Stimulated activated CD8-positive, alpha-beta memory T cell treated with anti-CD3 and anti-CD28 coated beads, Interleukin-15, amount 100 ng/mL, for 4 hours (primary cell): Measurements from ENCODE around the gene KDM1B.

Experiments
- DNase-seq, 2 donors: peaks; one replicate each; pipeline ENCODE4 v3.0.0-alpha.2; 2020; ENCODE audit warnings: low read depth in 2 of 2

KDM1B gene

DNA sequence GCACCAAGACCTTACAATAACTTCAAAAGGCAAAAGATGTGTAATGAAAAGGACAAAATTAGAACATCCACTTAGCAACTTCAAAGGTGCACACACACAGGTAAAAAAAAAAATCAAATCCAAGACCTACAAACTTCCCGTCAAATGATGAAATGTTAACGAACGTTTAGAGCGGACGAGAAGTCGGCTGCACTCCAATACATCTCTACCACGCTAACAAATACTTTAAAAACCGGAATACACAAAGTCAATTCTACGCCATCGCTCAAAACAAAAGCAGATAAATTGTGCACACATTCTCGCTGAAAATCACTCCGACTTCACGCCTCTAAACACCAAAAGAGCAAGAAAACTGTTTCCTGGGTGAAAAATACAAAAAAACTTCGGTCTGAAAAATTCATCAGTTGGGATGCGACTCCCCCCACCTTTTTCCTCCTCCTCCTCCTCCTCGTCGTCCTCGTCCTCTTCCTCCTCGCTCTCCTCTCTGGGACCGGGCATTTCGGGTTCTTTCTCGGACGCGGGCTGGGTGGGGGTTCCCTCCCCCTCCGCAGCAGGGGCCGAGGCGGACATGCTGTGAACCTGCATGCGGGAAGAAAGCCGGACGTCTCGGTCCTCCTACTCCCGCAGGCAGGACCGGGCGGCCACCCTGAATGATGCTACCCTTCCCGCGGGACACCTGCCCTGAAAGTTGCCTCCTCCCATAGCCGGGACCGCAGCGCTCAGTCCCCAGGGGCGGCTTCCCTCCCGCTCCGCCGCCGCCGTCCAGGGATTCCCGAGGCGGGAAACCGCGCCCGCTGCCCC lies 108.4 kb downstream of the KDM1B start:
- no peak for DNase-seq

DNA sequence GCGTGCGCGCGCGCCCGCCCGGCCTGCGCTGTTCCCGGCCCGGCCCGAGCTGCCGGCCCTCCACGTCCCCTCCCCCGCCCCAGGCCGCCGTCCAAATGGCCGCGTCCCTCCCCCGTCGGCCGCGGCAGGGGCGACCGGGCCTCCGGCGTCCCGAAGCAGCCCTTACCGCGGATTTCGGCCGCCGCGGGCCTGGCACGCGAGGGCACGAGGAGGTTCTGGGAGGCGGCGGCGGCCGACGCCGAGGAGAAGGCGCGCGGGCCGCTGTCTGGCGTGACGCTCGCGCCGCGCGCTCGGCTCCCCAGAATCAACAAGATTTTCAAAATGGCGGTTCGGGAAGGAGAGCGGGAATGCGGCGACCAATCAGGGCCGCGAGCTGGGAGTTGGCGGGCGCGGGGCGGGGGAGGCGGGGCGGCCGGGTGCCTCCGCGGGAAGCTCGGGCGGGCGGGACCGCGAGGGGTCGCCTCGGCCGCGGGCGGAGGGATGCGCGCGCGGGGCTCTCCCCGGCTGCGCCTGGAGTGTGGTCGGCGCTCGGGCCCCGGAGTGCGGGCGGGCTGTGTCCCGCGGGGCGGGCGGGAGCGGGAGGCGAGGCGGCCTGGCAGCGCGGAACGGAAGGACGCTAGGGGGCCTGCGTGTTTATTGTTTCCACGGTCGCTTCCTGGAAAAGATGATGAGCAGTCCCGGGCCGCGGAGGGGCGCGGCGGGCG lies 109.1 kb downstream of the KDM1B start, which contains the start of gene DEK:
Gene DEK, minus strand, starts transcription at position 312 of the 704 bp plus-strand sequence. CDS start 543 bp downstream, outside the sequence.
- peak; percentile 77 for DNase-seq

DNA sequence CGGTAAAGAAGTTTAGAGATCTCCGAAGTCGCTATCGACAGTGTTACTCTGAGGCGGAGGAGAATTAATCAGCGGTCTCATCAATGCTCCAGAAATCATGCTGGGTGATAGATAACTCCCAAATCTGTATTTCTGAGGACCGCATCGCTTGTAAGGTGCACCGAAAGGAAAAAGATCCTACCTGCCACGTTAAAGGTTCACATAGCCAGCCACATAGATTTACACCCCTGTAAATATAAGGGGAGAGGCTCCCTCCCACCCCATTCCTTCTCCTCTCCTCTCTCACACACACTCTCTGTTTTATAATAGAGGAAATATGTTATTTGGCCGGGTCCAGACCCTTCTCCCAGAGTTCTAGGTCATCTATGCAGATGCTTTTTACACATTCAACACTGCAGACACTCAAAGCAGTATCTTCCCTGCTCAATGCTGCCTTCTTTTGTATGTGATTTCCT lies 109.7 kb downstream of the KDM1B start:
- DNase-seq = no peak

DNA sequence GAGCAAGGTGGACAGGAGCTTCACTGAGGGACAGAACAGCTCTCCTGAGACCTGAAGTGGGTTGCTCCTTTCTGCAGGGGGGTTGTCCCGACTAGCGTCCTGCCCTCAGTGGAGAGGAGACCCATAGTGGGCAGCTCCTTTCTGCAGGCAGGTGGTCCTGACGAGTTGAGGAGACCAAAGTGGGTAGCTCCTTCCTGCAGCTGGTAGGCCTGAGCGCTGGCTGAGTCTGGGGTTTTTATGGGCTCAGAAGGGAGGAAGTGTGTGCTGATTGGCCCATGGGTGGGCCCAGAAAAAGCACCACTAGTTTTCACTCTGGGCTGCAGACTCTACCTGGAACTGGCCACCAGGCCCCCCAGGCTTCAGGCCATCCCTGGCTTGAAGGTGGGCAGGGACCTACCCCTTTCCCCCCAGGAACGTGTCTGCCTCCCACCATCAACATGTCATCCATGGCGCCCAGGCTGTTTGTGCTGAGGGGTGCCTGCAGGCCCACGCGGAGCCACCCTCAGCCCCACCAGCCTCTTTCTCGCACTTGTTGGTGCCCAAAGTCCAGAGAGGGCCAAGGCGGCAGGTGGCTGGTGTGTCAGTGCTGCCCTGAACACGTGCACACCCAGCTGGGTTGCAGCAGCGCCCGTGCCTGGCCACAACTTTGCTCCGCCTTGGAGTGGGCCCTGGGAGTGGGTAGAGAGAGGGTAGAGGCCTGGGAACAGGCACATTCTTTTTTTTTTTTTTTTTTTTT lies 110.7 kb downstream of the KDM1B start:
- DNase-seq = no peak

DNA sequence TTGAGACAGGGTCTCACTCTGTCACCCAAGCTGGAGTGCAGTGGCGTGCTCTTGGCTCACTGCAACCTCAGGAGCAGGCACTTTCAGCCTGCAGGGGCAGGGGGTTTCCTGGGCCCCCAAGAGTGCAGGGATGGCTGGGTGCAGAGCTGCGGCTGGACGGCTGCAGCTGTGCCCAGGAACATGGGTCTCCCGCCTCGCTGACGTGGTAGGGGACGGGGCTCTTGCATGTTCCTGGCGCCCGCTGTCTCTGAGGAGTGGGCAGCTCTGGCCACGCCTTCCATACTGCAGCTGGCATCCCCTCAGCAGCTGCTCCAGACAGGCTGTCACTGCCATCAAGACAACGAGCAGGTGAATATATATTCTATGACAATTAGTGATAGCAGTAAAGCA lies 111.3 kb downstream of the KDM1B start:
- no peak for DNase-seq

DNA sequence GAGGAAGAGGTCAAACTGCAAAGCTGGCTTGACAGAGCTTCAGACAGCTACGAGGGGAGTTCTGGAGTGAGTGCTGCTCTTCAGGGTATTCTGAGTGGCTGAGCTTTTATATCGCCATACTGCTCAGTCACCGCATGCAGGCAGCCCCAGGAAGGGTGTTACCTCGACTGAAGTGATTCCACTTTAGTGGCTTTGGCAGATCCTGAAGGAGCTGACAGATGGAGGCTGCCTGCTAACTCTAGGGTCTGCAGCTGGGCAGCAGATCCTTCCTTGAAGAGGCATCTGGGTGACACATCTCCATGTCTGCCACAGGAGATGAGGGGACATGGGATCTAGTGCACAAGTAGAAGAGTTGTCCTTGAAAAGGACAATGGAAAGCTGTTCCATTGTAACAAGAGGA lies 112.8 kb downstream of the KDM1B start:
- DNase-seq = no peak

DNA sequence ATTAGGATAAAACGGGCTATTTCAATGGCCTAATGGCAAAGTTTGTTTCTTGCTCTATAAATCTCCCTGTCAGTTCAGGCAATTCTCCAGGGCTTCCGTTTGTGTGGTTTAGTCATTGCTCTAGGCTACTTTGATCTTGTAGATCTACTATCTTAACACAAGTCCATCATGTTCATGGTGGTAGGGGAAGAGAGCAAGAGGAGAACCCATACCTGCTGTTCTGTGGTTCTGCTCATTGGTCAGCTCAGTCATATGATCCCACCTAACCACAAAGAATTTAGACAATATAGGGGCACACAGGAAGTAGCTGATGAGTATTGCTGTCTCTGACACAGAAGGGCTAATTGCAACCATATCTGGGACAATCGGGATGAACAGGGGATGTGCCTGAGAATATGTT lies 114.0 kb downstream of the KDM1B start:
- DNase-seq = no peak

DNA sequence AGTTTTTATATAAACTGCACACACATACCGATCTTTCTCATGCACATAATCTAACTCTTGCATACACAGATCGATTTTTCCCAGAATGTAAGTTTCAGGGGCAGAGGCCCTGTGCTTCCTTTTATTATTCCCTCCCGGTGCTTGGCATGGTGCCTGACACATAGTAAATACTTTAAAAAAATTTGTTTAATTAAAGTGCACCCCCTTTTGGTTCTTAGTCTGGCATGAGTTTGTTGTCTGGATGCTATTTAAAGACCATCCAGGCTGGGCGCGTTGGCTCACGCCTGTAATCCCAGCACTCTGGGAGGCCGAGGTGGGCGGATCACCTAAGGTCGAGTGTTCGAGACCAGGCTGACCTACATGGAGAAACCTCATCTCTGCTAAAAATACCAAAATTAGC lies 114.5 kb downstream of the KDM1B start:
- DNase-seq = no peak

DNA sequence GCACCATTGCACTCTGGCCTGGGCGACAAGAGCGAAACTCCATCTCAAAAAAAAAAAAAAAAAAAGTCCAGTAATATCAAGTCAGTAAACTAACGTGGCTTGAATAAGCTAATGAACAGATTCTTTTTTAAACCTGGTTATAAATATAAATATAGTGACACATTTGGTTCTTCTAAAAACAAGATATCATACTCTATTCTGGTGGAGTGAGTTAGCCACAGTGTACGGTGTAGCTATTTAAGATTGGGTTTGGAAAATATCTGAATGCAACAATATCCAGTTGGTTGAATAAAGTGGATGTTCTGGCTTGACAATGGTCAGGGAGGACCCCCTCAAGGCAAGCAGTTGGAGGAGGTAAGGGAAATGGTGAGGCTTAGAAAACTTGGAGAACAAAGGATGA lies 115.0 kb downstream of the KDM1B start:
- no peak for DNase-seq
